Left ventricle myocardium inferior (tissue), 1 donor: Measurements from ENCODE around the gene STIM1. TPM values are rescaled to one million over a fixed set of nuclear protein-coding genes. Genes with fewer than 3 reads are reported as not detected.

ENCODE experiments used
- DNase-seq: peaks from one replicate; pipeline ENCODE4 v3.0.0-alpha.2; 2020
- H3K27ac ChIP-seq: fragments of 200-600 bp; replicated peaks from 2 replicates; pipeline ENCODE4 v1.8.0; 2021
- H3K27me3 ChIP-seq: fragments of 200-600 bp; 2 replicates; pipeline ENCODE4 v1.8.0; 2021; ENCODE audit warnings: low read depth
- H3K36me3 ChIP-seq: fragments of 200-600 bp; 2 replicates; pipeline ENCODE4 v1.8.0; 2021
- H3K4me1 ChIP-seq: fragments of 200-600 bp; 2 replicates; pipeline ENCODE4 v1.8.0; 2021
- H3K4me3 ChIP-seq: fragments of 200-600 bp; 2 replicates; pipeline ENCODE4 v1.8.0; 2021; ENCODE audit warnings: mild to moderate bottlenecking, moderate library complexity
- H3K9me3 ChIP-seq: fragments of 200-600 bp; replicated peaks from 2 replicates; pipeline ENCODE4 v1.8.0; 2021
- CTCF ChIP-seq: fragments of 200-600 bp; IDR thresholded peaks from 2 replicates; pipeline ENCODE4 v1.8.0; 2021; ENCODE audit warnings: antibody characterized with exemption, mild to moderate bottlenecking, borderline replicate concordance
- intact Hi-C: fragments of 100-400 bp; cut with micrococcal nuclease; formaldehyde crosslinking; loops from one replicate; pipeline ENCODE4 v1.11.0; 2022
- total RNA-seq: library from RNA; stranded (reverse); fragmentation: NEBNext Ultra II Directional; extraction: Animal tissue kit (Norgen Biotek cat#: 25700); gene quantifications from one replicate; pipeline ENCODE4 v1.2.1, GENCODE V29; 2021
- donor health status: DM: no; HTN: yes; CAD: no; lungs with severe emphysema.

STIM1 gene
- total RNA-seq, 1 donor from 2014 or later = 32.0 TPM

DNA sequence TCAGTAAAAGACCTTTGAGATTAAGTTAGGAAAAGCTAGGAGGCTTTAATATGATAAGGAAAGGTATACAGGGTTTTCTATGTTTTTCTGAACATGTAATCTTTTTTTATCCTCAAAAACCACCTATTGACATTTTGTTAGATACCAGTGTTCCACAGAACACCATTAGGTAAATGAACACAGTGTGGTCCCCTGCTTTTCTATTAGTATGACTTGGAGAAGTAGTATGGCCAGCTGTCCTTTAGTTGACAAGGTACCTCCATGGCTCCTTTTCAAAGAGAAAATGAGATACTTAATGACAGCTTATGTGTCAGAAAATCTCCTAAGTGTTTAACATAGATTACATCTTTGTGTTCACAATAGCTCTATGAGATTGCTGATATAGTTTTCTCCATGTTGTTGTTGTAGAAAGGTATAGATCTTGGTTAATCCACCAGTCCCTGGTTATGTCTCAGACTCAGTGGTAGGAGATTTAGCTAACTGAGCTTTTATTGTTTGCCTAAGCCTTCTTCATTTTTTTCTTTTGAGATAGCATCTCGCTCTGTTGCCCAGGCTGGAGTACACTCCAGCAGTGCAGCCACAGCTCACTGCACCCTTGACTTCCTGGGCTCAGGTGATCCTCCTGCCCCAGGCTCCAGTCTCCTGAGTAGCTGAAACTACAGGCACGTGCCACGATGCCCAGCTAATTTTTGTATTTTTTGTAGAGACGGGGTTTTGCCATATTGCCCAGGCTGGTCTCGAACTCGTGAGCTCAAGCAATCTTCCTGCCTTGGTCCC lies 46.0 kb downstream of the STIM1 start:
- no peak for TF ChIP-seq CTCF
- H3K4me3 ChIP-seq = no peak overlapping the region
- intact Hi-C loops = no loop called here
- no peaks in the 10 kb centered on the region for H3K9me3 ChIP-seq
- peaks cover 39% of the 10 kb centered on the region for H3K4me1 ChIP-seq
- no peak for DNase-seq
- no peak overlapping the region for H3K27ac ChIP-seq
- H3K36me3 ChIP-seq = no peaks in the 10 kb centered on the region
- H3K27me3 ChIP-seq = peaks cover 47% of the 10 kb centered on the region

- Histone ChIP-seq H3K9me3 (no peaks in the 10 kb centered on the region), H3K27ac (no peak overlapping the region), H3K4me3 (no peak overlapping the region), H3K36me3 (no peaks in the 10 kb centered on the region), H3K27me3 (peaks cover 47% of the 10 kb centered on the region), H3K4me1 (peaks cover 39% of the 10 kb centered on the region)
- DNase-seq = no peak
- TF ChIP-seq CTCF = no peak
- intact Hi-C loops = no loop called here
These were observed 47.0 kb downstream of the STIM1 start for GRCh38 chr11:3902441-3902840.

- Histone ChIP-seq H3K4me1 (peaks cover 39% of the 10 kb centered on the region), H3K9me3 (no peaks in the 10 kb centered on the region), H3K27ac (no peak overlapping the region), H3K27me3 (peaks cover 47% of the 10 kb centered on the region), H3K36me3 (no peaks in the 10 kb centered on the region), H3K4me3 (no peak overlapping the region)
- no peak for DNase-seq
- intact Hi-C loops = no loop called here
- TF ChIP-seq CTCF = no peak
These were observed 47.9 kb downstream of the STIM1 start for GRCh38 chr11:3903207-3903896.

DNA sequence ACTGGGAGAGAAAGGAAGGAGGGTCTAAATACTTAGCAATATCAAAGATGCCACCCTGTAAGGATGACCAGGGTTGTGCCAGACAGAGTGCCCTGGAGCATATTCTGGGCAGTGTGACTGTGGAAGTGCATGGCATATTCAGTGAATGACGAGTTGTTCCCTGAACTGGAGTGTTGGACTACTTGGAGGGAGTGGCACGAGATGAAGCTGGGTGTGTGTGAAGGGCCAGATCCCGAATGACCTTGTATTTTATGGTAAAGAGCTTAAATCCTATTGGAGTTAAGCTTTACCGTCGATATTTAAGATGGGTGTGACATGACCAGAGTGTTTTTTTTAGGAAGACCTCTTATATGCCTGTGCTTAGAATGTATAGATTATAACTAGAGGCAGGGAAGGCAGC lies 48.8 kb downstream of the STIM1 start:
- H3K27me3 ChIP-seq = peaks cover 47% of the 10 kb centered on the region
- H3K4me1 ChIP-seq = peaks cover 39% of the 10 kb centered on the region
- TF ChIP-seq CTCF = no peak
- H3K27ac ChIP-seq = no peak overlapping the region
- H3K36me3 ChIP-seq = no peaks in the 10 kb centered on the region
- no peak overlapping the region for H3K4me3 ChIP-seq
- no peak for DNase-seq
- intact Hi-C loops = no loop called here
- H3K9me3 ChIP-seq = no peaks in the 10 kb centered on the region

DNA sequence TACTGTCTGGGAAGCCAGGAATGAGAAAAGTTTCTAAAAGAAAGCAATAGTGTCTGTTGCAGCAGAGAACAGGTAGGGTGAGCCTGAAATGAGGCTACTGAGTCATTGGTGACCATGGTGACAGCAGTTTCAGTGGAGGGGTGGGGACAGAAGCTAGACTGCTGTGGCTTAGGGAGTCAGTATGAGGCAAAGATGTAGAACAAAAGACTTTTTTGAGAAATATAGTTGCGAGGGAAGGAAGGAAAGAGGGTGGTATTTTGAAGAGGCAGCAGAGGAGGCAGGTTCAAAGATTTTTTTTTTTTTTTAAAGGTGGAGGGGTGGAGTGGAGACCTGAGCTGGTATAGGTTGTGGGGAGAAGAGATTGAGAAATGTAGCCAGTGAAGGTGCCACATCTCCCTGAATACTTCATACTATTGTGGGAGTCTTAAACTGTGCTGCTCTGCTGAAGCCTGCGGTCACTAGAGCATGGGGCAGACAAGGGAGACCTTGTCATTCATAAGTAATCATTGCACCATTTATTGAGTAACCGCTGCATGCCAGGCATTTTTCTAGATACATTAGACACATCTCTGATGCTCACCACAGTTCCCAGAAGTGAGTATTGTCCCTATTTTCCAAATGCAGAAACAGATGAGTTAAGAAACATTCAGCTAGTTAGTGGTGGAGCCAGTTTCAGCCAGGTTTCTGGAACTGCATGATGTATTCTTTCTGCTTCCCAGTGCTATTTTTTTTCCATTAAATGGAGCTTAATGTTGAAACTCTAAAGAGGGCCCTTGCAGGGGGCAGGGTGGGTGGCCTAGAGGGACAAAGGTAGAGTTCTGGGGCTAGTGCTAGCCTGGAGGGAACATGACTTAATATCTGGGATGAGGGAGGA lies 49.9 kb downstream of the STIM1 start:
- H3K27me3 ChIP-seq = peaks cover 50% of the 10 kb centered on the region
- TF ChIP-seq CTCF = no peak
- intact Hi-C loops = no loop called here
- no peak overlapping the region for H3K4me3 ChIP-seq
- no peak overlapping the region for H3K27ac ChIP-seq
- H3K4me1 ChIP-seq = peaks cover 39% of the 10 kb centered on the region
- DNase-seq = no peak
- H3K9me3 ChIP-seq = no peaks in the 10 kb centered on the region
- H3K36me3 ChIP-seq = no peaks in the 10 kb centered on the region
